ENCODE results near the gene TMCC1. TPM values are rescaled to one million over a fixed set of nuclear protein-coding genes. Genes with fewer than 3 reads are reported as not detected.
"Not testable (repeated sequence)": the region's sequence is repeated elsewhere in the genome, so short reads cannot be mapped to it uniquely, and the experiment has no call there.

Gene TMCC1
- total RNA-seq, 1 donor from 2014 or later: 33.9 TPM

DNA sequence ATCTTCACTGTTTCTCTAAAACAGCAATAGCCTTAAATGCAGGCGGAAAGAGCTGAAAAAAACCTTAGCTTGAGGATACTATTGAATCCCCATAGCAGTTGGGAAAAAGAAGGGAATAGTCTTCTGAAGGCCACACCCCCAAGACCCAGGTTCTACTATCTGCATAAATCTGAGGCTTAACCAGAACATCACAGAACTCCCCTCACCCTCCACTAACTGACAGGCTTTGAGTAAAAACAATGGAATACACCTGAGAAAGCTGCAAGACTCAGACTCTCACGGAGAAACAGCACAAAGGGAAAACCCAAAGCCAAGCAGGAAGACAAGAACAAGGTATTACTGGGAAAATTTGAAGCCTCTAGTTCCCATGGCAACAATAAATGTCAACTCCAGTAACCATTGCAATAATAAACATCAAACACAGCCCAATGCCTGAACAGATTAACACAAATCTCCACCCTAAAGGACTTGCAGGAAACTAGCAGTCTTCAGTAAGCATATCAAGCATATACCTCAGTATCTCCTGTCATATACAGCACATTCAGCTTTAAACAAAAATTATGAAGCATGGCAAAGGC, 56.4 kb downstream of the TMCC1 start:
- DNase-seq (ENCODE audit: low spot score): no peak
- ATAC-seq: no peak

DNA sequence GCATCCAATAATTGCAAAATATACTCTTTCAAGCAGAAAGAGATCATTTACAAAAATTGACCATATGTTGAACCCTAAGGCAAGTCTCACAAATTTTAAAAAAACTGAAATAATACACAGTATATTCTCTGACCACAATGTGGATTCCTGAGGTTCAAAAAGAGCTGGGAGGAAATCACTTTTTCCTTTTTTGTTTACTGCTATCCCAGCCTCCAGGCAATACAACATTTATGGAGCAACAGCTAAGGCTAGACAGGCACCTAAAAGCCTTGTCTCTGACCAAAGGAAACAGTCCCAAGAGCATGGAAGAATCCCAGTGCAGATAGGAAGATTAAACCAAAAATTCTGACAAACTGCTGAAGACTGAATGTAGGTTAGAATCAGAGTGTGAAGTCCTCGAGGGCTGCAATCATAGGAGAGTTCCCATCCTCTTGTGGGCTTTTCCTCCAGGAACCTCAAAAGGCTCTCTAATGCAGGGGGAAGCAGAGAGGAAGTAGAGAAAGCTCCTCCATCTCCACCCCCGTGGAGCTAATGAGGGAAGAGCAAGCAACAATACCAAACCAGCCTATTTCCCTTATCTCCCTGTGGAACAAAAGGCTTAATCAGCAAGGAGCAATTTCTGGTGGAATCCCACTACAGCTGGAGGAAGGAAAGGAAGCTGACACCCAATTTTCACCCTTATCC, 57.0 kb downstream of the TMCC1 start:
- DNase-seq (ENCODE audit: low spot score): no peak
- no peak for ATAC-seq

DNA sequence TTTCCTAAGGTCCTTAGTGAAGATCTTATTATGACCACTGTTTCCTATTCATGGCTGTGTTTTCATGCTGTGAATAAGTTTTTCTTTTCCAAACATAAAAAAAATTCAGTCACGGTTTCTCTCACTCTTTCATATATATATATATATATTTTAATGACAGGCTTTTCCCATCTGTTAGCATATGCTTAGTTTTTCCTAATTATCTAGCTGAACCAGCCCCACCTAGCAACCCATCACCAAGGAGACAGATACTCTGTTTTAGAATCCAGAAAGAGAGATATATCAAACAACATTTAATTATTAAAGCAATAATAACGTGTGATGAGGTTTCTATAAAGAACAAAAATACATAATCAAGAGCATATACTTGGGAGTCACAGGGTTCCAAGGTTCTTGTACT, 58.3 kb downstream of the TMCC1 start:
- ATAC-seq (no peak), DNase-seq (ENCODE audit: low spot score) (no peak)

DNA sequence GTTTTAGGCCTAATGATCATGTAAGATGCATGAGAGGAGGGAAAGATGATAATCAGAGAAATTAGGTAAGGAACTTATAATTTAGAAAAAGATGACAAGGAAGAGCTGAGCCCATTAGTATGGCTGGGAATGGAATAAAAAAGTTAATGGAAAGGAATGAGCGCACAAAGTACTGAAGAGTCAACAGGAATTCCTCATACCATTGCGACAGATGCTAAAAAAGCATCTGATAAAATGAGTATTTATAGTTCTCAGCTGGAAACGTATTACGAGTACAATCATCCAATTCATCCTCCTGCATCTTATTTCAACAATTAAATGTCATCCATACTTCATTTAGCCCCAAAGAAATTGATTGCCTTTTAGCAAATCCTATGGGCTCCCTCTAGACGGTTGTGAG, 58.9 kb downstream of the TMCC1 start:
- DNase-seq (ENCODE audit: low spot score): no peak
- no peak for ATAC-seq

DNA sequence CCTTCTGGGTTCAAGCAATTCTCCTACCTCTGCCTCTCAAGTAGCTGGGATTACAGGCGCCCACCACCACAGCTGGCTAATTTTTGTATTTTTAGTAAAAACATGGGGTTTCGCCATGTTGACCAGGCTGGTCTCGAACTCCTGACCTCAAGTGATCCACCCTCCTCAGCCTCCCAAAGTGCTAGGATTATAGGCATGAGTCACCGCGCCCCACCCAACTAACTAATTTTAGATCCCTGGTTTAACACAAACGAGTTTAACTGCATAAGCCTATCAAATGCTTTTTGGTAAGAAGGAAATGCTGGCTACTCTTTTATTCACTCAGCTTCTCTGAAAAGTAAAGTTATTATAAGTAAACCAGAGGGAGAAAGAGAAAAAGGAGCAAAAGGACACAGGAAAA, 61.6 kb downstream of the TMCC1 start:
- ATAC-seq; DNase-seq (ENCODE audit: low spot score): not testable (repeated sequence)

DNA sequence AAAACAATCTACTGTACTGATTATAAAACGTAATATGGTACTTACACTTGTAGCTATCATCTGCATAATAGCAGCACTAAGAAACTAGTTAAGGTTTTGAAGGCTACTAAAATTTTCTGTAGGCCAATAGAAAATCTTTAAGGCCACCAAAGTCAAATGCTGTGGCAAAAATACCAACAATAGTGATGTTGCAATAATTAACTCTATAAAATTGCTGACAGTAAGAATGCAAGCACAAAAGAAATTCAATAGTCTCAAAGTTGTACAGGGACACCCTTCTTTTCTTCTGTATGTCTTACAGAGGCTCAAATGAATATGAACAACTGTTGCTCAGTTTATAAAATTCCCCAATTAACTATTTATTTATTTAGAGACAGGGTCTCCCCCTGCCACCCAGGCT, 62.0 kb downstream of the TMCC1 start:
- ATAC-seq: no peak
- DNase-seq (ENCODE audit: low spot score): no peak

DNA sequence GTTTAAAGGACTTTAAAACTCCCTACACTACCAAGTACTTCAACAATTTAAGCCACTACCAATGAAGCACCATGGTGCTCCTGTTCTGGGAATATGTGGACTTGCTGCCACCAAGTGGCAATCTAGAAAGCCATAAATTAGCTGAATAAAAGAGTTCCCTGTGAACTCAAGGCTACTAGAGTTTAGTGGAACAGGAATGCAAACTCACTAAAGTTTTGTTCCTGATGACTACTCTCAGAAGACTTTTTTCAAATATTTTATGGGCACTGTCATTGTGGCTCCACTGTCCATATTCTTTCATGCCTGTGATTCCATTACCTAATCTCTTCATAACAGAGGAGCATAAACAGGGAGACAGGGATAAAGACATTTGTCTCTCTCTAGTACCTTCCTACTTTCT, 63.9 kb downstream of the TMCC1 start:
- ATAC-seq (peak; percentile 96), DNase-seq (ENCODE audit: low spot score) (no peak)

DNA sequence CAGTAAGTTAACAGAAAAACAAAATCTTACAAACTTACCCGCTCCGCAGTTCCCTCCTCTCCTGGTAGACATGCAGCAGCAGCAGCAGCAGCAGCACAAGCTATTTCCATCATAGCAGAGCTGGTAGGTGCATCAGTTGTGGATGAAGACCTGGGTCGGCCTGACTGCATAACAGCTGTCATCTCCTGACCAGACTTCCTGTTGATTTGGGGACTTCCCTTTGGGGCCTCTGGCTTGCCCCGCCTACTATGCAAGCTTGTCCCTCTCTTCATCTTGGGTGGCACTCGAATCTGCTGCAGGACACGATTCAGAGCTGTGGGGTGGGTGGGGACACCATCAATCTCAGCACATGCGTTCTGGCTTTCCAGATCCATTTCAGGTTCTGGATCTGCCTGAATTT, 65.7 kb downstream of the TMCC1 start:
- no peak for ATAC-seq

DNA sequence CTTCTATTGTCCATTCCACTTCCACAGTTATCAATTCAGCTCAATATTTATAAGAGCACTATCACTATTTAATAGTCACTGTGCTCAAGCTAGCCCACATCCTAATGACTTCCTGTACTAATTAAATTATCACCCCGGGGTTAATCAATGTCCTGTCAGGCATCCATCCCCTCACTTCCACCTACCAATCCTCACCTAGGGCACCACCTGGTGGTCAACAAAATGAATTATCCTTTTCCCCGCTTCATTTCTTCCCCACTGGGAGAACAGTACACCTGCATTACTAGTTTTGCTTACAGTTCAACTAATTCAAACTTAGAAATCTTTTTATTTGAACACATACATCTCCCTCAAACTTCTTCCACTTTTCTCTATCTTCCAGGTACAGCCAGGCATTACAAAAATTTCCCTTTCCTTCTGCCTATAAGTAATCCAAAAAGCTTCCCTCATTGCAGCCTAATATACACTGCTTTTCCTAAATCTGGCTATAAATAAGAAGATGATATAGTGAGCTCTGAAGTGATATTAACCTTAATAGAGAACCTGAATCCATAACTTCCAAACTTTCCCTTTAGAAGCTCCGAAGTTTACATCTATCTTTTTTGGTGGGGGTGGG, 68.5 kb downstream of the TMCC1 start:
- peak; percentile 84 for ATAC-seq
- no peak for DNase-seq (ENCODE audit: low spot score)

More for the DNA sequence above, 65.7 kb downstream of the TMCC1 start:
- DNase-seq (ENCODE audit: low spot score): no peak

DNA sequence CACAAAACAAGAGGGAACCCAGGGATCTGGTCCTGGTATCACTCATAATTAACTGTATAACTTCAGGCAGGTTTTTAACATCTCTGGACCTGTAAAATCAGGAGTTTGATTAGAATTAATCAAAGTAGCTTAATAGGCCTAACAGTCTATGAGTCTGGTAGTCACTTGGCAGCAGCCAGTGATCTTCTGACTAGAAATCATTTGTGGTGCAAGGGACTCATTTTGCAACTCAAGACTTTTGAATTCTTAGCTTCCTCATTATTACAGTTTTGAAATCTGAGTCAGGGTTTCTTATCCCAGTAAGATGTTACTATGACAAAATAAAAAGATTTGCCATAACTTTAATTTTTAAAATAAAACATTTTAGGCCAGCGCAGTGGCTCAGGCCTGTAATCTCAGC, 70.8 kb downstream of the TMCC1 start:
- no peak for ATAC-seq

DNA sequence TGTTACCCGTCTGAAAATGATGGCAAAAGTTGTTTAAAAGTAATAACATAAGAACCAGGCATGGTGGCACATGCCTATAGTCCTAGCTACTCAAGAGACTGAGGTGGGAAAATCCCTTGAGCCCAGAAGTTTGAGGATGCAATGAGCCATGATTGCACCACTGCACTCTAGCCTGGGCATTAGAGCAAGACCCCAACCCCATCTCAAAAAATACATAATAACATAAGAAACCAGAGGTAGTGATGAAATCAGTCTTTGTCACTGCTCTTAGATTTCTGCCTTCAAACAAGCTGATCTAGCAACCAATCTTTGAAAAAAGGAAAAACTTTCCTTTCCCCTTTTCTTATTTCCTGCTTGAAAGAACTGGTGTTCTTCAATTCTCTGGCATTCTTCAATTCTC, 71.3 kb downstream of the TMCC1 start:
- ATAC-seq (no peak), DNase-seq (ENCODE audit: low spot score) (no peak)

More for the DNA sequence above, 70.8 kb downstream of the TMCC1 start:
- no peak for DNase-seq (ENCODE audit: low spot score)

DNA sequence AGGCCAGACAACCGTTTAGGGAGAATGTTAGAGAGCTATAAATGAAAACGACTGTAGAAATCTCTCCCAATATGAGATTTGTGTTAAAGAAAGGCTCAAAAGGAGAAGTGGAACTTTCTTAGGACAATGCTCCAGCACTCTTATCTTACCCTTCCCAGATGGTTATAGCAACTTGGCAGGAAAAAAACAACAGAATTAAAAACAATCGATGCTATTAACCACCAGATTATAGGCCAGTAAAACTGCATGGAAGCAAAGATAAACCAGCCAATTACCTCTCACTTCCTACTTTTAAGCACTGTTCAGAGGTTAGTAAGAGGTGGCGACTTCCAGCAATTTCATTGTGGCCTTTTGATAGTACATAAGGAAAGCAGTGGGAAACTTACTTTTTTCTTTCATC, 72.9 kb downstream of the TMCC1 start:
- no peak for DNase-seq (ENCODE audit: low spot score)
- no peak for ATAC-seq

DNA sequence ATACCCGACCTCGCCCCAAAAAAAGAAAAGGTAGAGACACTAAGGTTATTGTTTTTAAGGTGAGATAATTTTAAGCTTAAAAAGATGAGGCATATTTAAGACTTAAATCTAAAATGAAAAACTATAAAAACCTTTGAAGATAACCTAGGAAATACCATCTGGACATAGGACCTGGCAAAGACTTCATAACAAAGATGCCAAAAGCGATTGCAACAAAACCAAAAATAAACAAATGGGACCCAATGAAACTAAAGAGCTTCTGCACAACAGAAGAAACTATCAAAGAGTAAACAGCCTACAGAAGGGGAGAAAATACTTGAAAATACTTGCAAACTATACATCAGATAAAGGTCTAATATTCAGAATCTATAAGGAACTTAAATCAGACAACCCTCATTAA, 80.9 kb downstream of the TMCC1 start:
- DNase-seq (ENCODE audit: low spot score) (no peak), ATAC-seq (peak; percentile 84)

DNA sequence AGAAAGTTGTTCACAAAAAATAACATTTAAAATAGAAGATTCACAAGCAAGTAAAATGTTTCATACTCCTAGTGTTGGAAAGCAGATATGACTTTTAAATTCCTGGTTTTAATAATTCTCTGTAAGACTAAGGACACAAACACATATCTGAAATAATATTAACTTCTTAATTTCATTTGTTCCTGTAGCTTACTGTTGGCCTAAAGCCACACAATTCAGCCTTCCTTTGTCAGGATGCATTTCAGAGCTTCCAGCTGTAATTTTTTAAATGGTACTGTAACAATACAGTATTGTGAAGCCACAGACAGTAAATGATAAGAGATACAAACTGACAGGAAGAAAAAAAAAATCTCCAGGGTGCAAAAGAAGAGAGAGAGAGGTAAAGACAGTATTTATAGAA, 84.2 kb downstream of the TMCC1 start:
- DNase-seq (ENCODE audit: low spot score) (no peak), ATAC-seq (no peak)

DNA sequence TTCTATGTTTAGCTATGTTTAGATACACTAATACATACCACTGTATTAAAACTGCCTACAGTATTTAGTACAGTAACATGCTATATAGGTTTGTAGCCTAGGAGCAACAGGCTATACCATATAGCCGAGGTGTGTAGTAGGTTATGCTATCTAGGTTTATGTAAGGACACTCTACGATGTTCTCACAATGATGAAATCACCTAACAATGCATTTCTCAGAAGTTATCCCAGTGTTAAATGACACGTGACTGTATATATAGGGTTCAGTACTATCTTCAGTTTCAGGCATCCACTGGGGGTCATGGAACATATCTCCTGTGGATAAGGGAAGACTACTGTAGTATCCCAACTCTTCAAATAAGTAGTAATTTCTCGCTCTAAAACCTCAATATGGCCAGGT, 97.4 kb downstream of the TMCC1 start:
- ATAC-seq (no peak), DNase-seq (ENCODE audit: low spot score) (no peak)

DNA sequence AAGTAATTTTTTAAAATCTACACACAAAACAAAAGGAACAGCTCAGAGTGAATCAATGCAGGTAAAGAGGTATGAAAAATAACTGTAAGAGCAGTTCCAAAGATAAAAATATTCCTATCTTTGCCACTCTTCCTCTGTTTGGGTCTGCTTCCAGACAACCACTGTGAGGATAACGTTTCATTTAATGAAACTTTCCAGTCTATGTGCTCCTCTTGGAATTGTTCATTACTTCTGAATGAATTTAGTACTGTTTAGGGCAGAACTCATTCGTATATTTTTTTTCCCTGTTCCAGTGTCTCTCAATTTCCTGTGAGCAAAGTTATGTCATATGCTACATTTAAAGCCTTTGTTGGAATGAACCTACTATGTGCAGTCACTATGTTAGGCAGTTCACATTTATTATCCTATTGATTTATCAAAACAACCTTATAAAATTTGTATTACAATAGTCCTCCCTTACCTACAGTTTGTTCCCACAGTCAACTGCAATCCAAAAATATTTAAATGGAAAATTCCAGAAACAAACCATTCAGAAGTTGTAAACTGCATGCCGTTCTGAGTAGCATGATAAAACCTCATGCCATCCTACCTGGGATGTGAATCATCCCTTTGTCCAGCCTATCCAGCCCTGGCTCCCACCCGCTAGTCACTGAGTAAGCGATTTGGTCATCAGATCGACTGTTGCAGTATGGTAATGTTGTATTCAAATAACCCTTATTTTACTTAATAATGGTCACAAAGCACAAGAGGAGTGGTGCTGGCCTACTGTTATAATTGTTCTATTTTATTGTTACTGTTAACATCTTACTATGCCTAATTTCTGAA, 98.1 kb downstream of the TMCC1 start:
- DNase-seq (ENCODE audit: low spot score) (no peak), ATAC-seq (no peak)

DNA sequence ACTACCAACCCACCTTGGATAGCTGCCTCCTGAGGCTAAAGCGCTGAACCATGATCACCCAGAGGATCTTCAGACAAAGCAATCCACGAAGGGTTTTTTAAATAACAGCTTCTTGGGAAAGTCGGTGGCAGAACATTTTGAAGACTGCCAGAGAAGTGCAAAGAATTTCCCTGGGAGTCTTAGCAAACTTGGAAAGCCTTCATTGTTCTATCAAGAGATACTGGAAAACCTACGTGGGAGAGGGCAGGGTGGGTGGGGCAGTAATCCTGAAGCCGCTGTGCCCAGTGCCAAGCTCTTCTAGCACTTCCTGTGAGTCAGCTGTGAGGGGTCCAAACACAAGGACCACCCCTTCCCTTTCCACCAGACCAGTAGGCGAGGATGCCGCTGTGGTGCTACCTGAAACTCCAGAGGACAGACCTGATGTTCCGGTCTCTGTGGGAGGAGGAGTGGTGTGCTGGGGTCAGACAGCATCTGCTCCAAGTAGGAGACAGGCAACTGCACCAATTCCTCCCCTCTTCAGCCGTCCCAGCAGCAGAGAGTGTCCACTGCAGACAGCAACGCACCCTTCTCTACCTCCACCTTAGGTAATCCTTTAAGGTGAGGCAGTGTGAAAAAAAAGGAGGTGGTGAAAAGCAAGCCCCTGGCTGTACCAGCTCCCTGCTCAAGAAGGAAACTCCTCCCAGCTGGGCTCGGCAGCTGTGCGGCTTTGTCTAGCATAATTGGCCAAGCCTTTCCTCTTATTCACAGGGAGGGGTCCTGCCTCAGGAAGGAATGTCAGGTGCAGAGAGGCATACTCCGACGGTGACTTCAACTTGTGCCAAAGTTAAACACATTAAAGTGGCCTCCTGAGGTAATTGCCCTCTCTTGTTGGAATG, 99.0 kb downstream of the TMCC1 start:
- ATAC-seq: peak; percentile 42
- no peak for DNase-seq (ENCODE audit: low spot score)

DNA sequence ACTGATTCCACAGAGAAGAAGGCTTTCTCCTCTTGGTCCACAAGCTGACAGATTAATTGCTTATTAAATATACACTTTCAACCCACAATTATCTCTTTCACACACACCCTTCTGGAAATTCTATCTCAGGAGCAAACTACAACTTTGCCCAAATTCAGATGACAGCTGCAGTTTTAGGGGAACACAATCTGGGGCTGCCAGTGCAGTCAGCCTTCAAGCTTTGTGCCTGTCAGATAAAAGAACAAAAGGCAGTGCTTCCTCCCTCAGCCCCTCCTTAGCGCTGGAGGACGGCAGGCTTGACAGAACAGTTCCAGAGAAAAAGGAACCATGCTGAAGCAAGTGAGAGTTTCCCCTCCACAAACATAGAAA, 99.6 kb downstream of the TMCC1 start:
- ATAC-seq (peak; percentile 43), DNase-seq (ENCODE audit: low spot score) (no peak)

DNA sequence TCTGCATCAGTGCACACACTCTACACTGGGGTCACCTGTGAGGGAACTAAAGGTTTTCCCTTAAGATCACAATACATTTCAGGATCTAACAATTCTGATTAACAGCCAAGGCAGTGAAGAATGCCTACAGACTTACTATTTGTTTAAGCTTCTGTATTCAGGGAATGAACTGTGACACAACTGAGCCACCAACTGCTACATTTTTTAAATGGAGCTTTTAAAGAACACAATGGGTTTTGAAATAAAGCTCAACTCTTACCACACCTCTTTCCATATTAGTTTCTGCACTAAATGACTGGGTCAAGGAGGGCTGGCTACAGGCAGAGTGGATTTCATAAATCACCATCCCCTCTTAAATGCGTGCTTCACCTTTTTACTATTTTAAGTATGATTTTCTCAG, 100.2 kb downstream of the TMCC1 start:
- peak; percentile 72 for ATAC-seq
- DNase-seq (ENCODE audit: low spot score): no peak

DNA sequence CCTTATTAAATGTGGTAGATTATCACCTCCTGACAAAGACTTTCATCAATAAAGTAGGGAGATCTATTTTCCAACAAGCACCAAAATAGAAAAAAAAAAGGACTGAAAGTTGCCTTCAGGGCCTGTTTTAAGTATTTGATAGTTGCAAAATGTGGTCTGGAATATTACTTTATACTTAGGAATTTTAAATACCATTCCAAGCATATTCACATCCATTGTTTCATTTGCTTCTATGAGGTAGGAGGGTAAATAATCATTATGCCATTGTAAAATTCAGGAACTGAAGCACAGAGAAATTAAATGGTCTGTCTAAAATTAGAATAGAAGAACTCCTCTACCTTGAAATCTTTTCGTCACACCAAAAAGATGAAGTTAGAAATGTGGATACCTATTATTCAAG, 110.0 kb downstream of the TMCC1 start:
- DNase-seq (ENCODE audit: low spot score) (no peak), ATAC-seq (no peak)

DNA sequence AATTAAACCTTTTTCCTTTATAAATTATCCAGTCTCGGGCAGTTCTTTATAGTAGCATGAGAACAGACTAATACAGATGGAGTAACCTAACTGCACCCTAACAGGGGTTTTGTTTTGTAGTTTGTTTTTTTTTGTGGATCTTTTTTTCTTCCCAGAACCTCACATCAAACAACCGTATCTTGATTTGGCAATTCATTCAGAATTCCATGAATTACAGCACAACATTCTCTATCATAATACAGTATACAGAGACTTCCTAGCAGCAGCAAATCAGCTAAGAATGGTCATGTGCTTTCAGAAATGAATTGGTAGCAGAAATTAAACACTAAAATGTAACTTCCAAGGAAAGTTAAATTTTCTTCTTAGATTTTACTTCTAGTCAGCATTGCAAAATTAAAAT, 114.6 kb downstream of the TMCC1 start:
- ATAC-seq: no peak

More for the DNA sequence above, 114.6 kb downstream of the TMCC1 start:
- no peak for DNase-seq (ENCODE audit: low spot score)
